HG03139 (cell line): ENCODE measurements around the gene BORCS8.
"Not testable (repeated sequence)": the region's sequence is repeated elsewhere in the genome, so short reads cannot be mapped to it uniquely, and the experiment has no call there.

ENCODE experiments used
- ATAC-seq: cut with Tn5 transposase; IDR thresholded peaks from one replicate; pipeline ENCODE4 v1.9.1; 2021; ENCODE audit not compliant: unreplicated experiment

BORCS8 gene

GRCh38 chr19:19151418-19151817, 40.5 kb downstream of the BORCS8 start:
- ATAC-seq, result no peak

- ATAC-seq, result no peak
These were observed 42.5 kb downstream of the BORCS8 start for GRCh38 chr19:19149435-19149834.

DNA sequence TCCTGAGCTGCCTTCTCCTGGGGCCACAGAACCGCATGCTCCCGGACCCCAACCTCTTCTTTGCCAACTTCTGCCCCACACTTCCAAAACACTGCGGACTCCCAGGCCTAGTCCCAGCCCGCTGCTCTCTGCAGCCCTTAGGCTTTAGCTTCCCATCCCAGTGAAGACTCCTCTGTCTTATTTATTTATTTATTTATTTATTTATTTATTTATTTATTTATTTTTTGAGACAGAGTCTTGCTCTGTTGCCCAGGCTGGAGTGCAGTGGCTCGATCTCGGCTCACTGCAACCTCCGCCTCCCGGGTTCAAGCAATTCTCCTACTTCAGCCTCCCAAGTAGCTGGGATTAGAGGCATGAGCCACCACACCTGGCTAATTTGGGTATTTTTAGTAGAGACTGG, 43.4 kb downstream of the BORCS8 start:
- not testable (repeated sequence) for ATAC-seq

DNA sequence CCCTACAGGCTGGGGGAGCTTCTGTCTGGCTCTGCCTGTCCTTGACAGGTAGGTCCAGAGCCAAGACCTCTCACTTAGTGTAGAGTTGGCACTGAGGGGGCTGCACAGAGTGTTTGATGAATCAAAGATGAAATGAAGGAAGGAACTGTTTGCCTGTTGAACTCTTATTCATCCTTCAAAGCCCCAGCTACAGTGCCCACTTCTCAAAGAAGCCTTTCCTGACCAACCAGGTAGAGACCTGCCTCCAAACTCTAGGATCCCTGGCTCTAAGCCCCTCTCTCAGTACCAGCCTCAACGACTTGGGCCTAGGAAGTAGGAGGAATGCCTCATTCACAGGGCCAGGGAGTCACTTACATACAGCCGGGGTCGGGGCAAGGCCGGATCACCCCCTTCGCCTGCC, 44.6 kb downstream of the BORCS8 start:
- no peak for ATAC-seq

GRCh38 chr19:19146865-19147264, 45.1 kb downstream of the BORCS8 start:
- ATAC-seq, result no peak

GRCh38 chr19:19145684-19146608, 46.0 kb downstream of the BORCS8 start:
- no peak for ATAC-seq

DNA sequence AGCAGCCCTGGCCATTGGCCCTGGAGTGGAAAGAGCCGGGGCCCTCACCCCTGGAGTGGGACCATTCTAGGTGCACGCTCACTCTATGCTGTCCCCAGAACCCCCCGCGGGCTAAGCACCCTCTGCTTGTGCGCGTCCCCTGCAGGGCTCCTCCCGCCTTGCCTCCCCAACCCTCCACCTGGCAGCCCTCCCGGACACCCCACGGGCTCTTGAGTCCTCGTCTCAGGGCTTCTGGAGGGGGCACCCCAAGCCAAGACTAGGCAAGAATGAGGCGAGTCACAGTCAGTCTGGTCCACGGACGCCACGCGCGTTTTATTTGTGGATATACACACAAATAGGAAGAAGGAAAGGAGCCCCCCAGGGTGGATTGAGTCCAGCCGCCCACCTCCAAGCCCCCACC, 46.7 kb downstream of the BORCS8 start:
- ATAC-seq, result no peak

GRCh38 chr19:19142347-19142746, 49.6 kb downstream of the BORCS8 start:
- no peak for ATAC-seq

DNA sequence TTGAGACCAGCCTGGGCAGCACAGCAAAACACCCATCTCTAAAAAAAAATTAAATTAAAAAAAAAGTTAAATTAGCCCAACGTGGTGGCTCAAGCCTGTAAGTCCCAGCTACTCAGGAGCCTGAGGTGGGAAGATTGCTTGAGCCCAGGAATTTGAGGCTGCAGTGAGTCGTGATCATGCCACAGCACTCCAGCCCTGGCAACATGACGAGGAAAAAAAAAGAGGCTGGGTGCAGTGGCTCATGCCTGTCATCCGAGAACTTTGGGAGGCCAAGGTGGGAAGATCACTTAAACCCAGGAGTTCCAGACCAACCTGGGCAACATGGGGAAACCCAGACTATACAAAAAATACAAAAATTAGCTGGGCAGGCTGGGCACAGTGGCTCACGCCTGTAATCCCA, 51.5 kb downstream of the BORCS8 start:
- ATAC-seq, result no peak

DNA sequence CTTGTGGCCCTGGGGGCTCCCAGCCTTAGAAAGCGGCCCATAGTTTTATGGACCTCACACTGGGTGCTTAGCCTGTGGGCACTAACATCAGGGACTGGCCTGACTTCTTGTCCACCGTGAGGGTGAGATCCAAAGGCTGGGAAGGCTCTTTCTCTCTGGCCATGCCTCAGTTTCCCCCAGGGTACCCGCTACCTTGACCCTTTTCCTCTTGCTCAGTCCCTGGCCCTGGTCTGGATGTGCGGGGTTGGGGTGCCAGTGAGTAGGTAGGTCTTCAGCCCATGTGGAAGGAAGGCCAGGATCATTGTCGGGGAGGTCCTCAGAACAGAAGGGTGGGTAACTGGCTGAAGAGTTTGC, 52.1 kb downstream of the BORCS8 start:
- ATAC-seq, result no peak

DNA sequence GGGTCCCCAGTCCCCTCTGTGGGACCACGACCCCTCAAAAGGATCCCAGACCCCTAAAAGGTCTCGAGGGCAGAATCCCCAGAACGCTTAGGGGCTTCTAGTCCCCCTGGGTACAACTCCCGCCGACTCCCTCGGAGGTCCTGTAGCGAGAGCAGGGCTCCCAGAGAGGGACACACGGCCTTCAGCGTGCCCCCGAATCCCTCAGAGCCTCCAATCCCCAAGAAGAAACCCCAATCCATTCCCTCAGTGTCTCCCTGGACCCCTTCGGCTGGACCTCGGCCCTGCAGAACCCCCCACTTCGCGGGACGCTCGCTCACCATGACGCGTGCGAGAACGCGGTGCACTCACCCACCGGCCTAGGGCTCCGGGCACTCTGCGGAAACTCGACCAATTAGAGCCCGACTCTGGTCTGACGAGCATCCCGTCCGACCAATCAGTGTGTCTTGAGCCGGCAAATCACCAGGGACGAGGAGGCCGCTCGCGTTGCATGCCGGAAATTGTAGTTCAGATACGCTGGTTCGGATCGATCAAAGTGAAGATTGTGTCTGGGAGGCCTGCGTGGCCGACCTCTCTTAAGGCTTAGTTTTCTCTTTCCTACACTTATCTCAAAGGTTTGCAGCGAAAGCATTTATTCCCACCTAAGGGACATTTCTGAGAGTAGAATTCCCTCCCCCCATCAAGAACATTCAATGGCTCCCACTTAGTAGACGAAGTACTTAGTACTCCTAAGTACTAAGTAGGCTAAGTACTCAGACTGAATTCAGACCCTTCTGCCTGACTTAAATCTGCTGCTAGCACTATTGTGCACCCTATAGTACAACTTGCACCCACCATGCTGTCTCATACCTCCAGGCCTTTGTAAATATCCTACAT, 53.6 kb downstream of the BORCS8 start, which contains the start of gene TMEM161A:
TSS of gene TMEM161A (minus strand) at position 370 of the 873 bp plus-strand sequence. CDS start at position 320, 50 bp downstream.
- ATAC-seq, result peak; percentile 94

DNA sequence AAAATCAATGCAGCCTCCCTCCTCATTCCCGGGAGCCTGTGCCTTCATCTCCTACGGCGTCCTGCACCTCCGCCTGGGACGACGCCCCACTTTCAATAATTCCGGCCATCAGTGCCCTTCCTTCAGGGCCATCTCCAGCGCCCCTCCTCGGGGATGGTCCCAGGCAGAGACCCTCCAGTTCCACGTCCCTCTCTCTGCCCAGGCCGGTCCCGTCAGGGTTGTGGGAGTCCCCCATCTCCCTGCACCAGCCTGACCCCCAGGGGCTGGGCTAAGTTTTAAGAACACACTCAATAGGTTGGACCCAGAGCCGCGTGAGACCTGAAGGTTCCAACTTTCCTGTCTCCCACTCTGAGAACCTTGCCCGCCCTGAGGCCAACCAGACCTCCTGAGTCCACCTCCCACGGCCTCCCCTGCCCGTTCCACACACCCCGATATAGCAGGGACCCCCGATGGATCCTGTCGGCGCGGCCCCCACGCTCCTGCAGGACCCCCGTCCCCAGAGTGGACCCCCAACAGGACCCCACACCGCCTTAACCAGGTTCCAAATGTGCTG, 54.3 kb downstream of the BORCS8 start:
- no peak for ATAC-seq

DNA sequence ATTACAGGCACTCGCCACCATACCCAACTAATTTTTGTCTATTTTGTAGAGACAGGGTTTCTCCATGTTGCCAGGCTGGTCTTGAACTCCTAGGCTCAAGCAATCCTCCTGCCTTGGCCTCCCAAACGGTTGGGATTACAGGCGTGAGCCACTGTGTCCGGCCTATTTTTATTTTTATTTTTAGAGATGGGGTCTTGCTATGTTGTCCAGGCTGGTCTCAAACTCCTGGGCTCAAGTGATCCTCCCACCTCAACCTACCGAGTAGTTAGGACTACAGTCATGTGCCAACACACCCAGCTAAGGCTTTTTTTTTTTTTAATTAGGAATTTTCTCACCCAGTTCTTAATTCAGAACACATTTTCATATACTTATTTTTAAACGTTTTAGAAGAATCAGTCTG, 56.2 kb downstream of the BORCS8 start:
- not testable (repeated sequence) for ATAC-seq

GRCh38 chr19:19134687-19135158, 57.2 kb downstream of the BORCS8 start:
- no peak for ATAC-seq

DNA sequence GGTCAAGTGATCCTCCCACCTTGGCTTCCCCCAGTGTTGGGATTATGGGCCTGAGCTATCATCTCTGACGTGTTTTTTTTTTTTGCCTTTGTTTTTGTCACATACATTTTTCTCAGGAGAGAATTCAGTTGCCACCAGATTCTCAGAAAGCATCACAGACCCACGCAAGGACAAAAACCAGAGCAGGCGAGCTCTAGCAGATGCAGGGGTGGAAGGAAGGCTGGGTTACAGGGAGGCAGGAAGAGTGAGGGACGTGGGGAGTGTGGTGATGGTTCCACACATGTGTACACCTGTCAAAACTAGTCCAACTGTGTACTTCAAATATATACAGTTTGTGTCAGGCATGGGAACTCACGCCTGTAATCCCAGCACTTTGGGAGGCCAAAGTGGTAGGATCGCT, 58.0 kb downstream of the BORCS8 start:
- no peak for ATAC-seq

- no peak for ATAC-seq
These were observed 59.0 kb downstream of the BORCS8 start for GRCh38 chr19:19132912-19133311.

GRCh38 chr19:19131989-19132388, 60.0 kb downstream of the BORCS8 start:
- ATAC-seq, result no peak
